ENCODE results near the gene GOLGA6A. TPM values are rescaled to one million over a fixed set of nuclear protein-coding genes. Genes with fewer than 3 reads are reported as not detected.
"Not testable (repeated sequence)": the region's sequence is repeated elsewhere in the genome, so short reads cannot be mapped to it uniquely, and the experiment has no call there.

The GOLGA6A gene
- total RNA-seq, 2 donors from 2014 or later = not detected

DNA sequence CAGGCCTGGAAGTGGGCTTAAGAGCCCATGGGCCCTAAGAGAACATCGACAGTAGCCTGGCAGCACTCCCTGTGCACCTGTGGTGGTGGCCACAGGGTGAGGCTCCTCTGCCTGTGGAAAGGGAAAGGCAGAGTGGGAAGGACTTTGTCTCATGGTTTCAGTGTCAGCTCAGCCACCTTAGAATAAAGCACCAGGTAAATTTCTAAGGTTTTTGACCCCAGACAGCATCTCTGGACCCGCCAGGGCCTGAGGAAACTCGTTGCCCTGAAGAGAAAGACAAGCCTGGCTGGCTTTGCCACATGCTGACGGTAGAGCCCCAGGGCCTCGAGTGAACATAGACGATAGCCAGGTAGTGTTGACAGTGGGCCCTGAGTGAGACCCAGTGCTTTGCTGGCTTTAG is 22.1 kb downstream of the GOLGA6A start:
- DNase-seq (no peak), ATAC-seq (no peak)
- intact Hi-C loops (cut with DNase I, micrococcal nuclease) = no loop called here

- DNase-seq = peak in 1 of 2 donors; percentile 8
- intact Hi-C loops (cut with DNase I, micrococcal nuclease); ATAC-seq: not testable (repeated sequence)
These were observed 23.1 kb downstream of the GOLGA6A start for GRCh38 chr15:74059050-74059833.

DNA sequence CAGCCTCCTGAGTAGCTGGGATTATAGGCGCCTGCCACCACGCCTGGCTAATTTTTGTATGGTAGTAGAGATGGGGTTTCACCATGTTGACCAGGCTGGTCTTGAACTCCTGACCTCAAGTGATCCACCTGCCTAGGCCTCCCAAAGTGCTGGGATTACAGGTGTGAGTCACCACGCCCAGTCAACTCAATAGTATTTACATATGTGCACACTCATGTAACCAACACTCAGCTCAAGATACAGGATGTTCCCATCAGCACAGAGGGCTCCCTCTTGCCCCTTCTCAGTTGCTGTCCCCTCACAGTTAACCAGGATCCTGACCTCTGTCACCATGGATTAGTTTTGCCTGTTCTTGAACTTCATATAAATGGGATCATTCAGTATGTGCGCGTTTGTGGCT is 26.0 kb downstream of the GOLGA6A start:
- ATAC-seq; intact Hi-C loops (cut with DNase I, micrococcal nuclease); DNase-seq: not testable (repeated sequence)

DNA sequence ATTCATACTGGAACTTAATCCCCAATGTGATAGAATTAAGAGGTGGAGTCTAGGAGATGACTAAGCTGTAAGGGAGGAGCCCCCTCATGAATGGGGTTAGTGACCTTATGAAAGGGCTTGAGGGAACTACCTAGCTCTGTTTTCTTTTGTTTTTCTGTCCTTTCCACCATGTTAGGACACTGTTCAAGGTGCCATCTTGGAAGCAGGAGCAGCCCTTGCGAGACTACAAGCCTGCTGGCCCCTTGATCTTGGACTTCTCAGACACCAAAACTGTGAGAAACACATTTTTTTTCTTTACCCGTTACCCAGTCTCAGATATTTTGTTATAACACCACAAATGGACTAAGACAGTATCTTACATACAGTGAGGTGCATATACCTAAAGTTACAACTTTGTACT is 26.5 kb downstream of the GOLGA6A start:
- DNase-seq = no peak
- no peak for ATAC-seq
- intact Hi-C loops (cut with DNase I, micrococcal nuclease) = no loop called here

DNA sequence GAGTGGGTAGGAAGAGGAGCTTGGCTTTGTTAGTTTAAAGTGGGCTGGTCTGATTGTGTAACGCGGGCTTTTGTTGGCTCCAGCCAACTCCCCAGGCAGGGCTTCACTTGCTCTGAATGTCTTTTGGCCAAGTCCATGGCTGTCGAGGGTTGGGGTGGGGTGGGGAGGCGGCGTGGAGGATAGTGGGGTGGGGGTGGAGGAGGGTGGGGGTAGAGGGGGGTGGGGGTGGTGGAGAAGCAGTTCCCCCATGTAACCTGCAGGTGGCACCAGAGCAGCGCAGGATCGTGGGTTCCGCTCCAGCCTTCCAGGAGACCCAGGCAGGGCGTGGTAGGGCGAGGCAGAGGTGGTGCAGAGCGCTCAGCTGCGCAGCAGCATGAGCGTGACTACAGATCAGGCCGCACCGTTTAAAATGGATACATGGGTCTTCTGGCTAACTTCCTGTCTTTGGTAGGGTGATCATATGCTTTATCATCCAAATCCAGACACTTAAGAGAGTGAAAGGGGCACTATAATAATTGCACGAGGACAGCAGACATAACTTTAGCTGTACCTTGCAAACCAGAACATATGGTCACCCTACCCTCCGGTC is 28.3 kb downstream of the GOLGA6A start:
- DNase-seq (peak; percentile 68 to 82), ATAC-seq (peak; percentile 99)
- intact Hi-C loops (cut with DNase I, micrococcal nuclease) = no loop called here

- intact Hi-C loops (cut with DNase I, micrococcal nuclease) = no loop called here
- no peak for DNase-seq
- ATAC-seq = no peak
These were observed 28.8 kb downstream of the GOLGA6A start for GRCh38 chr15:74053517-74053916.

DNA sequence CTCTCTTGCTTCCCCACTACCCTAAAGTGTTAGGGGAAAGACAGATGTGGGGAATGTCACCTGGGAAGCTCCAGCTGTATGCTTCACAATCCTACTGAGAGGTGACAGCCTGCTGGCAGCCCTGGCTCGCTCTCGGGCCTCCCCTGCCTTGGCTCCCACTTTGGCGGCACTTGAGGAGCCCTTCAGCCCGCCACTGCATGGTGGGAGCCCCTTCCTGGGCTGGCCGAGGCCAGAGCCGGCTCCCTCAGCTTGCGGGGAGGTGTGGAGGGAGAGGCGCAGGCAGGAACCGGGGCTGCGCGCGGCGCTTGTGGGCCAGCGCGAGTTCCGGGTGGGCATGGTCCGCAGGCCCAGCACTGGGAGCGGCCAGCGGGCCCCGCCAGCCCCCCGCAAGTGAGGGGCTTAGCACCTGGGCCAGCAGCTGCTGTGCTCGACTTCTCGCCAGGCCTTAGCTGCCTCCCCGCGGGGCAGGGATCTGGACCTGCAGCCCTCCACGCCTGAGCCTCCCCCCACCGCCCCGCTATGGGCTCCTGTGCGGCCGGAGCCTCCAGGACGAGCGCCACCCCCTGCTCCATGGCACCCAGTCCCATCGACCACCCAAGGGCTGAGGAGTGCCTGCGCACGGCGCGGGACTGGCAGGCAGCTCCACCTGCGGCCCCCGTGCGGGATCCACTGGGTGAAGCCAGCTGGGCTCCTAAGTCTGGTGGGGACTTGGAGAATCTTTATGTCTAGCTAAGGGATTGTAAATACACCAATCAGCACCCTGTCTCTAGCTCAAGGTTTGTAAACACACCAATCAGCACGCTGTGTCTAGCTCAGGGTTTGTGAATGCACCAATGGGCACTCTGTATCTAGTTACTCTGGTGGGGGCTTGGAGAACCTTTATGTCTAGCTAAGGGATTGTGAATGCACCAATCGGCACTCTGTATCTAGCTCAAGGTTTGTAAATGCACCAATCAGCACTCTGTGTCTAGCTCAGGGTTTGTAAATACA is 29.8 kb downstream of the GOLGA6A start:
- intact Hi-C loops (cut with DNase I, micrococcal nuclease); ATAC-seq; DNase-seq: not testable (repeated sequence)

DNA sequence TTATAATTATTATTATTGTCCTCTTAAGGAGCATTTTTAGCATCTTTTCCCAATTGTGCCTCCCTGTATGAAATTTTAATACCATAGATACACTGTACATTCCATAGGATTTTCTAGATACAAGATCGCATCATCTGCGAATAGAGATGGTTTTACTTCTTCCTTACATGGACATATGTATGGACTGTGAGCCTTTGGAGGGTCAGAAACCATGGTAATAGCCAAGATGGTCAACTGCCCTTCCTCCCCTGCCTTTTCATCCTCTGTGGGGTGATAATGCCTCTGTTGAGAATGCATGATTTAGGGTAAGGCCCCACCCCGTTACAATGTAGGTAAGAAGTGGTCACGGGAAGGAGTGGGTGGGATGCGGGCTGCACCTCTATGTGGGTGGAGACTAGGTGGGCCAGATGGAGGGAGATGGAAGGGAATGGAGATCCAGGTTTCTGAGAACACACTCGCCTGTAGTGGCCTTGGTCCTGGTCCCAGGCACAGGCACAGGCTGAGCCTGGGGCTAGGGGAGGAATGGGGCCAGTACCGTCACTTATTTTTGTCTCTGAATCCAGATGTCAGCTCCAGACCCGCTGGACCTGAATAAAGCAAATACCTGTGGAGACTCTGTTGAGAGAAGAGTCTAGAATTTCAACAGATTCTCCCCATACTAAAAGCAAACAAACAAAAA is 31.7 kb downstream of the GOLGA6A start:
- ATAC-seq (no peak), DNase-seq (no peak)
- intact Hi-C loops (cut with DNase I, micrococcal nuclease) = no loop called here

DNA sequence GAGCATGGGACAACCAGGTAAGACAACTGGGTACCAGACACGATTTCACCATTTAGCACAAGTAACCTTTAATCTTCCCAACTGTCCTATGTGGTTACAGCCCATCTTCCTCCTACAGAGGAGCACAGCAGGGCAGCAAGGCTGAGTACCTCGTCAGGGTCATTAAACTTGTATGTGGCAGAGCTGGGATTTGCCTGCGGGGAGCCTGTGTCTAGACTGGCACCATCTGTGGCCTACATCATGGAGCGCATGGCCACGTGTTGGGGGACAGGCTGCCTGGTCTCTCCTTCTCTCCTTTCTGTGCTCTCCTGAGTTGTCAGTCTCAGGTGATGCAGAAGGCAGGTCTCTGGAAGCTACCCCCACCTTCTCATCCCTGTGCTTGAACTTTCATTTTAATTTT is 32.2 kb downstream of the GOLGA6A start:
- no peak for DNase-seq
- intact Hi-C loops (cut with DNase I, micrococcal nuclease) = no loop called here
- ATAC-seq = no peak

DNA sequence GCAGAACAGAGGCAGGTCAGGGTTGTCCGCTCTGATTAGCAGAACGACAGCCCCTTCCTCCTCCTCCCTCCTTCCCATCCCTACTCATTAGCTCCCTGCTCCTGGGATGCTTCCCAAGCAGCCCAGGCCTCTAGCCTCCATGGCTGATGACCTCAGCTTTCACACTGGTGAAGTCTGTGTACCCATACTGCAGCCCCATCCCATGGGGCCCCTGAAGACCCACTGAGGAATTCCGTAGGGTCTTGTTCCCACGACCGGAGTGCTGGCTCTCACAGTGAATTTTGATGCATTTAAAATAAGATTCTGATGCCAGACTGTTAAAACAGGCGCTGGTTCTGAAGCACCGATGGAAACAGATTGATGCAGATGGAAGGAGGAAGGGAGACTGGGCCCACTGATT is 36.1 kb downstream of the GOLGA6A start:
- DNase-seq (no peak), ATAC-seq (no peak)
- intact Hi-C loops (cut with DNase I, micrococcal nuclease) = no loop called here

DNA sequence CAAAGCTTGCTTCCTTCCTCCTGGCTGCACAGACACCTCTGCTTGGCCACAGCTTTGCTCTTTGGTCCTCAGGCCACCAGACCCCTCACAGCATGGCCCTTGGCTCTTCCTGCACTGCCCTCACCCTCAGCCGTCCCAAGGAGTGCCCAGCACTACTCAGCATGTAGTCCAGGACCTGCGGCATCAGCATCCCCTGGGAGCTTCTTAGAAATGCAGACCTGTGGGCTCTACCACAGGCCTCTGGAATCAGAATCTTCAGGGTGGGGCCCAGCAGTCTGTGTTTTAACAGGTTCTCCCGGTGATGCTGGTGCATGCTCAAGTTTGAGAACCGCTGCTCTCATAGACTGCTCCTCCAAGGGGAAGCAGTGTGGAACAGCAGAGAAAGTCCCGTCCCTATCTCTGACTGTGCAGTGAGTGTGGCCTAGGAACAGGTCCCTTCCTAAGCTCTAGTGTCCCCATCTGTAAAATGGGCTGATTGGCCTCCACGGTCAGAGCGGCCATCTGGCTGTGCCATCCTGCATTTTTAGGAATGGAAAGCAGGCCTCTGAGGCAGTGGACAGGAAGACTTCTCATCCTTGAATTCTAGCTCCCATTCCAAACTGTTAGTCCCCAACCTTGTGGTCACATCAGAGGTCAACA is 36.6 kb downstream of the GOLGA6A start:
- DNase-seq (no peak), ATAC-seq (no peak)
- intact Hi-C loops (cut with DNase I, micrococcal nuclease) = no loop called here

- DNase-seq (no peak), ATAC-seq (no peak)
- intact Hi-C loops (cut with DNase I, micrococcal nuclease) = no loop called here
These were observed 37.2 kb downstream of the GOLGA6A start for GRCh38 chr15:74045184-74045583.

DNA sequence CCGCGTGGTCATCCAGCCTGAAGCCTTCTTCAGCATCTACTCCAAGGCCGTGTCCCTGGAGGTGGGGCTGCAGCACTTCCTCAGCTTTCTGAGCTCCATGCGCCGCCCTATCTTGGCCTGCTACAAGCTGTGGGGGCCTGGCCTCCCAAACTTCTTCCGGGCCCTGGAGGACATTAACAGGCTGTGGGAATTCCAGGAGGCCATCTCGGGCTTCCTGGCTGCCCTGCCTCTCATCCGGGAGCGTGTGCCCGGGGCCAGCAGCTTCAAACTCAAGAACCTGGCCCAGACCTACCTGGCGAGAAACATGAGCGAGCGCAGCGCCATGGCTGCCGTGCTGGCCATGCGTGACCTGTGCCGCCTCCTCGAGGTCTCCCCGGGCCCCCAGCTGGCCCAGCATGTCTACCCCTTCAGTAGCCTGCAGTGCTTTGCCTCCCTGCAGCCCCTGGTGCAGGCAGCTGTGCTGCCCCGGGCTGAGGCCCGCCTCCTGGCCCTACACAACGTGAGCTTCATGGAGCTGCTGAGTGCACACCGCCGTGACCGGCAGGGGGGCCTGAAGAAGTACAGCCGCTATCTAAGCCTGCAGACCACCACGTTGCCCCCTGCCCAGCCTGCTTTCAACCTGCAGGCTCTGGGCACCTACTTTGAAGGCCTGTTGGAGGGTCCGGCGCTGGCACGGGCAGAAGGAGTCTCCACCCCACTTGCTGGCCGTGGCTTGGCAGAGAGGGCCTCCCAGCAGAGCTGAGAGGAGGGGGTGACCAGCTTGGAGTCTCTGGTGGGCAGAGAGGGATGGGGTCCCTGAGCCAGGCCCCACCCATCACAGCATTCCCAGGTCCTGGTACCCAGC is 37.9 kb downstream of the GOLGA6A start:
- intact Hi-C loops (cut with DNase I, micrococcal nuclease) = loop anchor here in 1 of 2 donors (5.0 kb wide), 1 partner anchor 67 kb away; no protein-coding TSS in a partner anchor
- no peak for ATAC-seq
- no peak for DNase-seq

- intact Hi-C loops (cut with DNase I, micrococcal nuclease) = loop anchor here in 1 of 2 donors (5.0 kb wide), 1 partner anchor 66 kb away; no protein-coding TSS in a partner anchor
- no peak for DNase-seq
- no peak for ATAC-seq
These were observed 38.7 kb downstream of the GOLGA6A start for GRCh38 chr15:74043425-74044266.

DNA sequence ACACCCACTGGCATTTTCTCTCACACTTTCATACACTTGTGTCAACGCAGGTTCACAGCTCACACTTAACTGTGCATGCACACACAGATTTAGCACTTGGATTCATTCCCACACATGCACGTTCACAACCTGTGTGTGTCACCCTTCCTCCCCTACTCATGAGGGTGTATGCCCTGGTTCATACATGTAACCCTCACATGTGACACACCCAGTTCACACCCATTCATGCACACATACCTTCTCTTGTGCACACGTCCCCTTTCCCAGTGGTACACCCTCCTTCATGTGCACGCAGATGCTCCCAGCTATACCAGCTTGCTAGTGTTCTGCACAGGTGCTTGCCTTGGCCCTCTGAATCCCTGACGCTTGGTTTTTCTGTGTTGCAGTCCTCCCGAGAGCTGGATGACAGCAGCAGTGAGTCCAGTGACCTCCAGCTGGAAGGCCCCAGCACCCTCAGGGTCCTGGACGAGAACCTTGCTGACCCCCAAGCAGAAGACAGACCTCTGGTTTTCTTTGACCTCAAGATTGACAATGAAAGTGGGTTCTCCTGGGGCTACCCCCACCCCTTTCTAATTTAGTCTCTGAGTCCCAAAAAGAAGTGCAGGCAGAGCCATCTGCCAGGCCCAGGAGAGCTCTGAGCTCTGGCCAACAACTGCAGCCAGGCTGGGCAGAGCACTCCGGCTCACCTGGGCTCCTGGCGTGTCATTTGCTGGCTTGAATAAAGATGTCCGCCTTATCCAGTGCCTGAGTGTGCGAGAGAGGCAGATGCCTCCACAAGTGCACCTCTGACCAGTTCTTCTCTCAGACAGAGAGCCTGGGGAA is 39.5 kb downstream of the GOLGA6A start:
- no peak for DNase-seq
- intact Hi-C loops (cut with DNase I, micrococcal nuclease) = loop anchor here in 1 of 2 donors (5.0 kb wide), 1 partner anchor 66 kb away; no protein-coding TSS in a partner anchor
- no peak for ATAC-seq

Data from left colon (tissue), 2 donors.